Kasumi-1 (cell line): Measurements from ENCODE around the gene ZDHHC24.
"Not testable (repeated sequence)": the region's sequence is repeated elsewhere in the genome, so short reads cannot be mapped to it uniquely, and the experiment has no call there.

ENCODE experiments used
- DNase-seq, 2 experiments: peaks; one replicate each; lab custom pipeline; 2025; lab: John Stamatoyannopoulos, UW

The ZDHHC24 gene, protein sequence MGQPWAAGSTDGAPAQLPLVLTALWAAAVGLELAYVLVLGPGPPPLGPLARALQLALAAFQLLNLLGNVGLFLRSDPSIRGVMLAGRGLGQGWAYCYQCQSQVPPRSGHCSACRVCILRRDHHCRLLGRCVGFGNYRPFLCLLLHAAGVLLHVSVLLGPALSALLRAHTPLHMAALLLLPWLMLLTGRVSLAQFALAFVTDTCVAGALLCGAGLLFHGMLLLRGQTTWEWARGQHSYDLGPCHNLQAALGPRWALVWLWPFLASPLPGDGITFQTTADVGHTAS

DNA sequence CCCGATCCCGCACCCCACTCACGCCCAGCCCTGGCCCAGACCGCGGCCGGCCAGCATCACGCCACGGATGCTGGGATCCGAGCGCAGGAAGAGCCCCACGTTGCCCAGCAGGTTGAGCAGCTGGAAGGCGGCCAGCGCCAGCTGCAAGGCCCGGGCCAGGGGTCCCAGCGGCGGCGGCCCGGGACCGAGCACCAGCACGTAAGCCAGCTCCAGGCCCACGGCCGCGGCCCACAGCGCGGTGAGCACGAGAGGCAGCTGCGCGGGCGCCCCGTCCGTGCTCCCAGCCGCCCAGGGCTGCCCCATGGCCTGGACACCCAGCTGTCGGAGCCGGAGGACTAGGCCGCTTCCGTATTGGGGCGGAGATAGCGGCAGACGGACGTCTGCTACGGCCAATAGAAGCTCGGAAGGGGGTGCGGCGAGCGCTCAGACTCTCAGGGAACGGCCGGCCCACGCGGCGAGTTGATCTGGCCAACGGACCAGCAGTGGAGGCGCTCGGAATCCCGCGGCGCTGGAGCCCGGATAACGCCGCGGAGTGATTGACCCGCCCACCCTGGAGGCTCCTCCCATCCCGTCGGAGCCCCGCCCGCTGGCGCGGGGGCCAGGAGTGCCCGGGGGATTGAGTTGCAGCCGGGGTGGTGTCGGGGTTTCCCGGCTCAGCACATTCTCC lies at the start of gene ZDHHC24:
ZDHHC24 (minus strand) TSS at position 348 of the 667 bp plus-strand sequence; CDS start at position 303, 45 bp downstream.
- DNase-seq = peak; percentile 90 to 94

DNA sequence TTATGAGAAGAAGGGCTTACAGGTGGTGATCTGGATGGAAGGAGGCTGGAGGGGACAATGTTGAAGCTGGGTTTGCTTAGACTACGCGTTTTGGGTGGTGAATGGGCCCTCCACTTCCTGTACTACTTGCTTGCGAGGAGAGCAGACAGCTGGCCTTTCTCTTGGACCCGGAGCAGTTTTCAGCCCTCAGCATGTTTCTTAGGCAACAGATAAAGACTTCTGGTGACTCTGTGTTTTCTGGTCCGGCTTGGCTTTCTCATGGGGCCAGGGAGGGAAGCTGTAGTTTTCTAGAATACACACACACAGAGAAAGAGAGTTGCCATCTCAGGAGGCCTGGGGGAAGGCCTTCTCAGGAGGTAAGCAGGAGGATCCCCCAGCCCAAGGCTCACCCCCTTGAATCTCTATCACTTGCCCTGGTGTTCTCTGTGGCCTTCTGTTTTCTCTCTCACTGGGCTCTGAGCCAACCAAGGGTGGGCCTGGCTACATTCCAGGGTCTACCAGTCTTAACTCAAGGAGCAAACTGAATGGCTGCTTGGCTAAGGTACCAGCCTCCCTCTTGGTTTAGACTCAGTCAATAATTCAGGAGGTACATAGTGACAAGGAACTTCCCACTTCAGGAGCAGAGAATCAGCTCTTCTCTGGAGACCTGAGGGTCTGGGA lies 49.5 kb upstream of the ZDHHC24 start:
- peak; percentile 57 for DNase-seq

DNA sequence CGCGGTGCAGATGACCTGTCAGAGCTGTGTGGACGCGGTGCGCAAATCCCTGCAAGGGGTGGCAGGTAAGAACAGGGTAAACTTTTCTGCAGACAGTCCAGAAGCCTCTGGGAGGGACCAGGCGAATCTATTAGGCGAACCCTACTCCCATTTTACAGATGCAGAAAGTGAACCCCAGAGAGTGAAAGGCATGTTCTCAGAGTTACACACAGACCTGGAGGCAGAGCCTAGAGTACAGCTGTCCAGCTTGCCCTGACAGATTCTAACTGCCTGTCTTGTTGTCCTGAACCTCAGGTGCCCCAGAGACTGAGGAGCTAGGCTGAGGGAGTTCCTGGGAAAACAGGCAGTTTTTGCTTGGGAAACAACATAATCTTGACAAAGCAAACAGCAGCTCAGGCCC lies 47.8 kb upstream of the ZDHHC24 start:
- no peak for DNase-seq

DNA sequence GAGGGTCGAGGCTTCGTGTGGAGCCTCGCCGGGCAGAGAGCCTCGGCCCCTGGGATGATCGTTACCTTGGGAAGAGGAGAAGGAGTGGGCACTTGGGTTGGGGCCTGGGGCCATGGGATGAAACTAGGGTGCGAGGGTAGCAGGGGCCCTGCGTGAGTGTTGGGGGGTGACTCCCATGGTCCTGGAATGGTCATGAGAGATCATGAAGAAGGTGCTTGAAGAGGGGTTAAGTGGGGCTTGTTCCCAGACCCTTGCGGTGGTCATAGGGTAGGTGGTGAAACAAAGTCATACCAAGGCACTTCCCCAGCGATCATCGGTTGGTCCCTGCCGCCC lies 47.4 kb upstream of the ZDHHC24 start:
- DNase-seq = no peak

DNA sequence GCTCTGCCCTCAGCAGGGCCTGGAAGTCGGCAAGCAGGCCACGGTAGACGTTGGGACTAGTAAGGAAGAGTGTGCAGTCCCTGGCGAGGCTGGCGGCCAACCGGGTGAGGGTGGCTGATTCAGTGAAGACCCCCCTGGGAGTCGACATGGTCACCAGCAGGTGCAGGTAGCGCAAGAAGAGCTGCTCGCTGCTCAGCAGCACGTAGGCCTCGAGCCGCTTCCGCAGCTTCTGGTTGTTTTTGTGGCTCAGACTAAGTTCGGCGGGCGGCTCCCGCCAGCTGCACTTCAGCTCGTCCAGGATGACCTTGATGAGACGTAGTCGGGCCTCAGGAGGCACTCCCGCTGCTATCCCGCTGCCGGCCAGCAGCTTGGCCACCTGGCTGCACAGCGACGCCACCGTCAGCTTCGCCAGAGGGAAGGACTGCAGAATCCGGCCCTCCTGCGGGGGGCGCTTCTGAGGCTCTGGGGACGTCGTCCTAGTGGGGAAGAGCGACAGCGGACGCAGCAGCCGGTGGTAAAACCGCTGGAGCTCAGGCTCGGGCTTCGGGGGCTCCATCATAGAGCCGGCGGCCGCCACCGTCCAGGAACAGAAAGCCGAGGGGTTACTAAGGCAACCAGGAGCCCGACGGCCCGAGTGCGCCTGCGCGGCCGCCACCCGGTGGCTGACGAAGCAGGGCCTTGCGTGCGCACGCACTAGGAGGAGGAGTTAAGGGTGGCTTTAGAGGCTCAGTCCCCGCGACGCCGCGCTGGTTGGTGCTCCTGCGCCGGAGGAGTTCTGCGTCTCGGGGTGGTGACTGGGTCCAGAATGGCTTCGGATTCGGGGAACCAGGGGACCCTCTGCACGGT lies 46.8 kb upstream of the ZDHHC24 start, which contains the start of the genes CCDC87 and CCS:
CCDC87 (minus strand) TSS at position 607 of the 846 bp plus-strand sequence; CDS start at position 559, 48 bp downstream.
CCS (plus strand) TSS at position 729 of the 846 bp plus-strand sequence; CDS start at position 806, 77 bp downstream.
- peak; percentile 92 to 94 for DNase-seq

DNA sequence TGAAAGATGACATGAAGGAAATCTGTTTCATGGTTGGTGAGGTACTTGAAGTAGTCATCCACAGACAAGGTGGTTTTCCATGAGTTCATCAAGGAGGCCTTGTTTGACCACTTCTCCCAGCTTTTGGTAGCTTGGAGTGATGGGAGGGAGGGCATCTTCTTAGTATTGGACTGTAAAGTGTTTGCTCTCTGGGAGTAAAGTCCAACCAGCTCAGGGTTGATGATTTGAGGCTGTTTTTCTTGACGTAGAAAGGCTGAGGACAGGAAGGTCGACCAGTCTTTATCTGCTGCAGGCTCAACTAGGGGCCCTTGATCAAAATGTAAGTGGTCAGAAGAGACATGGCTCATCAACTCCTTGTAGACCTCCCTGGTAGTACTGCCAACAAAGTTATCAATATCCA lies 45.3 kb upstream of the ZDHHC24 start:
- DNase-seq = no peak

DNA sequence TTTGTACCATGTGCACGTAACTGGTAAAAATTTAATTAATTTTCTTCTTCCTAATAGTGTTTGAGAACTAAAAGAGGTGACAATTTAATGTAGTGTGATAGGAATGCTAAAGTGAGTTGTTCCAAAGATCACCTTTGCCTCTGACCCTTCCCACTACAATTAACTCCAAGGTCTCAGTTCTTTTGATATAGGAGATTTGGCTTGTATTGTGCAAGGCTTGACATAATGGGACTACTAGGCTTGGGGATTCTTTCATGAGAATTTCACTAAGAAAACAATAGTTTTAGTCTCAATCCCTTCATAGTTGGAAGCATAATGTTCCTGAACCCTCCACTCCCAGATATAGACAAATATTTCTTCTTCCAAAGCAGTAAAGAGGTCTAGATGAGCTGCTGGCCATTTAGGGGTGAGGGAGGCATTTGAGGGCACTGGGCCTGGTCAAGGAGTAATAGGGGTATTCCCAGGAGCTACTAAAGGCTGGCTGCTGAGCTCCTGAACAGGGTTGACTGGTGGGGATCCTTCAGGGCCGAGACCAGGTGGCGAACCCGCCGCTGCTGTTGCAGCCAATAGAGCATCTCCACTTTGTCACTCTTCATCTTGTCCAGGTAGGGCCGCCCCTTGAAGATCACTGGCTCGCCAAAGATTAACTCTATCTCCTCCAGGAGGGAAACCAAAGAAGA lies 44.3 kb upstream of the ZDHHC24 start:
- DNase-seq = no peak

DNA sequence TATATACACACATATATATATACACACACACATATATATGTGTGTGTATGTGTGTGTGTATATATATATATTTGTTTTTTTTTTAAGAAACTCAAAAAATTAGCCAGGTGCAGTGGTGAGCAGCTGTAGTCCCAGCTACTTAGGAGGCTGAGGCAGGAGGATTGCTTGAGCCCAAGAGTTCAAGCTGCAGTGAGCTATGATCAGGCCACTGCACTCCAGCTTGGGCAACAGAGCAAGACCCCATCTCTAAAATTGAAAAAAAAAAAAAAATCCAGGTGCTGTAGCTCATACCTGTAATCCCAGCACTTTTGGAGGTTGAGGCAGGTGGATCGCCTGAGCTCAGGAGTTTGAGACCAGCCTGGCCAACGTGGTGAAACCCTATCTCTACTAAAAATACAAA lies 43.5 kb upstream of the ZDHHC24 start:
- DNase-seq = not testable (repeated sequence)

DNA sequence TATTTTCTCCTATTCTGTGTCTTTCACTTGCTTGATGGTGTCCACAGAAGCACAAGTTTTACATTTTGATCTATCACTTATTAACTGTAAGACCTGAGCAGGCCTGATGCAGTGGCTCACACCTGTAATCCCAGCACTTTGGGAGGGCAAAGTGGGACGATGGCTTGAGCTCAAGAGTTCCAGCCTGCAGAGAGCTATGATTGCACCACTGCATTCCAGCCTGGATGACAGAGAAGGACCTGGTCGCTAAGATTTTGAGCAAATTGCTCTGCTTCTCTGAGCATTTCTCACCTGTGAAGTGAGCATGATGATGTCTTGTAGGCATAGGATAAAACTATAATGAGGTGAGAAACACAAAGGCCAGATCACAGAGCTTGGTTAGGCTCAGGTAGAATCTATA lies 40.3 kb upstream of the ZDHHC24 start:
- DNase-seq = no peak

DNA sequence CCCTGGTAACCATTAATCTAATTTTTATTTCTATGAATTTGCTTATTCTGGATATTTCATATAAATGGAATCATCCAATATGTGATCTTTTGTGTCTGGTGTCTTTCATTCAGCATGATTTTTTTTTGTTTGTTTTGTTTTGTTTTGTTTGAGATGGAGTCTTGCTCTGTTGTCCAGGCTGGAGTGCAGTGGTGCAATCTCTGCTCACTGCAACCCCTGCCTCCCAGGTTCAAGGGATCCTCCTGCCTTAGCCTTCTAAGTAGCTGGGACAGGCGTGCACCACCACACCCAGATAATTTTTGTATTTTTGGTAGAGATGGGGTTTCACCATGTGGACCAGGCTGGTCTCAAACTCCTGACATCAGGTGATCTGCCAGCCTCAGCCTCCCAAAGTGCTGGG lies 39.6 kb upstream of the ZDHHC24 start:
- DNase-seq = not testable (repeated sequence)

DNA sequence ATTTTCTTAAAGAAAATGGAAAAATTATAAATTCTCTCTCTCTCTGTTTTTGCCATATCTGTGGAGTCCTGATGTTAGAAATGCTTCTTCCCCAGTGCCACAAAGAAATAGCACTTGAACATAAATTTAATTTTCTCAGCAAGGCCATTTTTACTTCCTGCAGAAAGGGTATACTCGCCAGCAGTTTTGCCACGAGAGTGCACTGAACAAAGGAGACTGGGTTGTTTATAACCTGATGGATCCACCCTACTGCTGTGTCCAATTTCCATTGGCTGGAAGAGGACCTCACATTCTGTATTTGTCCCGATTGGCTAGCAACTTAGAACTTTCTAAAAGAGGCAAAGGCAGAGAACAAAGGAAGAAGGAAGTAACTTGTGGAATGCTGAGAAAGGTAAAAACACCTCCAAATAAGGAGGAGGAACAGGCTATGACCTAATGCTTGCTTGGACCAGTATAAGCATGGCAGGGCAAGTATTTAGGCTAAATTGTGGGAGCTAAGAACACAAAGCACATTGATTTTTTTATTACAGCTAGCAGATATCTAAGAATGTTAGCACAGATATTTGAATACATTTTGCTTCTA lies 36.8 kb upstream of the ZDHHC24 start:
- peak; percentile 14 to 21 for DNase-seq

DNA sequence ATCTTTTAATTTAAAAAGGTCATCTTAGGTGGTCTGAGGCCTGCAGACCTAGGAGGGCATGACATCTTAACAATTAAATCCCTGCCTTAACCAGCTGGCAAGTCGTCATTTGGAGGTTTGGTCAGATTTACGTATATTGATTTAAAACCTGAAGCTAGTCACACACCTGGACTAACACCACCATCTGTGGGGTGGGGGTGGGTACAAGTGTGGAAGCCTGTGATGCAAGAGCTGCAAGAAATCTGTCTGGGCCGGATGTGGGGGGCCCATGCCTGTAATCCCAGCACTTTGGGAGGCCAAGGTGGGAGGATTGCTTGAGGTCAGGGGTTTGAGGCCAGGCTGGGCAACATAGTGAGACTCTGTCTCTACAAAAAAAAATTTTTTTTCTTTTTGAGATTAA lies 35.4 kb upstream of the ZDHHC24 start:
- no peak for DNase-seq

DNA sequence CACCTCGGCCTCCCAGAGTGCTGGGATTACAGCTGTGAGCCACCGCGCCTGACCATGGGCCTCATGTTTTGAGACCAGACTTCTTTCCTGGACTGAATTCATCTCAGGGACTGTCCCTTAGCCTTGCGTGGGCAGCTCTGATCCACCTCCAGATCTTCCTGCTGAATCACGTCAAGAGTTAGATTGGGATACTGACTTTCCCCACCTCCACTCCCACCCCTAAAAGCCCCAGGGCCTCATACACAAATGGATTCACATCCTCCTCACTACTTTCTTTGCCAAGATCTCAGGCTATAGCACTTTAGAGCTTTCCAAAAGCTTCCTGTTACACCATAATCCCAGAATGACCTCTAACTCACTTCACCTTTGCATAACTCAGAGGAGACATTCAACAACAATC lies 35.0 kb upstream of the ZDHHC24 start:
- no peak for DNase-seq

DNA sequence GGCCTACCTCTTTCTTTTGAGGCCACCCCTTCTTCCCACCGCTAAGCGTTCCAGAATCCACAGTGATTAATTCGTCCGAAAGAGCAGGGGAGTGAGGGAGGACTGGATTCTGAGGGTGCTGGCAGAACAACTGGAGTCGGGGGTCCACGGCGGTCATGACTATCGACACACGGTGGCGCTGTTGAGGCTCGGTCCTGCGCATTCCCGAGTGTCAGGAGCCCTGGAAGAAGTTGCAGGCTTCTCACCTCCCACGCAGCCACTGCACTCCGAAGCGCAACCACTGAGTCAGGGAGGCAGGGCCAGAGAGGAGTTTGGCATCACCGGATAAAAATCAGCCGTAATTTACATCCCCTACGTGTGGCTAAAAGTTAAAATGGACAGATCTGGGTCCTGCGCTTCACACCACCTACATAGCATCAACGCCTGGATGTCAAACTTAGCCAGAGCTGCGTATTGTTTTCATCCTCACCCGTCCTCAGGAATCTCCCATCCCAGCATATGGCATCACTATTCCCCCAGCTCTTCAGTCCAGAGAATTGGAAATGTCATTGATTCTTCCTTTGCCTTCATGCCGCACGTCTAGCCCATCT lies 33.3 kb upstream of the ZDHHC24 start:
- peak; percentile 36 to 51 for DNase-seq

DNA sequence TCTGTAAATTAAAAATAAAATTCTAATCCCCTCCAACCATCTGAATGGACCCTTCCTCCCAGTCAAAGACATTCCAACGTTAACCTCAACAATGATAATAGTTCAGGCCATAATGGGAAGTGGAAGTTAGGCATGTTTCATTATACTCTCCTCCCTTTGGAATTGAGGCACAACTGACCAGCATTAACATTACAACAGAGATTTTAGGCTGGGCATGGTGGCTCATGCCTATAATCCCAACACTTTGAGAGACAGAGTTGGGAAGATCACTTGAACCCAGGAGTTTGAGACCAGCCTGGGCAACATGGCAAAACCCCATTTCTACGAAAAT lies 25.0 kb upstream of the ZDHHC24 start:
- DNase-seq = no peak

DNA sequence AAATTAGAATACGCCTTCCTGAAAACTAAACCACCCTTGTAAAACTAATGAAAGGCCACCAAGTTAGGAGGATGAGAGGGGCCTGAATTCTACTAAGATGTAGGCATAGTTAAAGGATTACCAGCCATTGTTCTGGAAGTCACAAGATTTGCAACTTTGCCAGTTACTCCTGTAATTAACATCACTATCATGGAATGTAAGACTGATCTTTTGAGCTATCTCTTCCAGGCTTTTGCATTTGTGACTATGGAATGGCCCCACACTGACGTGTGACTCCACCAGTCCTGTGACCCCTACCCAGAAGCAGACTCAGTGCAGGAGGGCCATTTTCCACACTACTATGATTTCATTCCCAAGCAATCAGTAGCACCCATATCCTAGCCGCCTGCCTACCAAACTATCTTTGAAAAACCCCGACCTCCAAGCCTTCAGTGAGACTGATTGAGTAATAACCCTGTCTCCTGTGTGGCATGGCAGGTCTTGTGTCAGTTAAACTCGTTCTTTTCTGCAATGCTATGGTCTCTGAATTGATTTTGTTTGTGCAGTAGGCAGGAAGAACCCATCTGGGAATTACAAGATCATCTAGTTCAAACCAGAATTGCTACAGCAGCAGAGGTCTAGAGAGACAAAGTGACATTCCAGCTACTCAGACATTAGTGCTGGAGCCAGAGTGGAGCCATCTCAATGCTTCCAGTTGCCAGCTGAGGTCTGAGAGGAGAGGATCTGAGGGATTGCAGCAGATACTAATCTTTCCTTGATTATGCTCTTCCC lies 24.4 kb upstream of the ZDHHC24 start:
- no peak for DNase-seq

DNA sequence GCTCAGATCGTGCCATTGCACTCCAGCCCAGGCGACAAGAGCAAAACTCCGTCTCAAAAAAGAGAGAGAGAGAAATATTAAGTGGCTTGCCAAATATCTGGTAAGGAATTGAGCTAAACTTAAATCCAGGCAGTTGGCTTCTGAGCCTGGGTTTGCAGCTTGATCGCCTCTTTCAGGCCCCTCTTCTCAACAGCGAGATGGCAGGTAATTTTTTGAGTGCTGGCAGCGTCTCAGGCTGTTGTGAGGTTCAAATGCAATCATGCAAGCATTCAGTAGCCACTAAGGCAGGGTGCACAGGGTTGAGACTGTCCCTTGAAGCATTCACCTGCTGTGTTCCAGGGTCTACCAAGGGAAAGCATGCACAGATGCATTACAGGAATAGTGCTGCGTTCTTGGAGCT lies 23.2 kb upstream of the ZDHHC24 start:
- no peak for DNase-seq

DNA sequence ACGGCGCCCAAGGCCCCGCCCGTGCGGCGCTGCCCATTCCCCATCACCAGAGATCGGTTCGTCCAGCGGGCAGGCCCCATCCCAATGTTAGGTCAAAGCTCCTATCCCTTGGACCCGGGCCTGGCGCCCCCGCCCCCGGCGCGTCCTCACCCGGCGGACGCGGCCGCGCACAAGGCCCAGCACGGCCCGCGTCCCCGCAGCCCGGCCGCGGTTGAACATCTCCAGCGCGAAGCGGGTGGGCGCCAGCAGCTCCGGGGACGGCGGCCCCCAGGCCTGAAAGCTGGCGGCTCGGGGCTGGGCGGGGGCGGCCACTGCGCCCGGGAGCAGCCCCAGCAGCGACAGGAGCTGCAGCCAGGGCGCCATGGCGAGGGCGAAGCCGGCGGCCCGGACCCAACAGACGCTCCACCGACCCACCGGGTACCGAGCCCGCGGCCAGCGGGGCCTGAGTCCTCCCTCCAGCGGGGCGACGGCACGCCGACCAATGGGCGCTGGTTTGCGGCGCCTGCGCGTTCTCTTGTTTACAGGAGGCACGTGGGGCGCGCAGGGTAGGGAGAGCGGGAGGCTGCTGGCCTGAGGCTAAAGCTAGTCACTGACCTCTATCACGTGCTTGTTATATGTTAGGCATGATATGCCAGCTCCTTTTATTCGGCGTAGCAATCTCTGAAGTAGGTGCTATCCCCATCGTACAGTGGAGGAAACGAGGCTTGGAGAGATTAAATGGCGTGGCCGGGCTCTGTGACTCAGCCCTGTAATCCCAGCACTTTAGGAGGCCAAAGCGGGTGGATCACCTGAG lies 22.5 kb upstream of the ZDHHC24 start, which contains the start of gene CTSF:
CTSF (minus strand) TSS at position 483 of the 793 bp plus-strand sequence; CDS start at position 363, 120 bp downstream.
- peak; percentile 33 to 57 for DNase-seq

DNA sequence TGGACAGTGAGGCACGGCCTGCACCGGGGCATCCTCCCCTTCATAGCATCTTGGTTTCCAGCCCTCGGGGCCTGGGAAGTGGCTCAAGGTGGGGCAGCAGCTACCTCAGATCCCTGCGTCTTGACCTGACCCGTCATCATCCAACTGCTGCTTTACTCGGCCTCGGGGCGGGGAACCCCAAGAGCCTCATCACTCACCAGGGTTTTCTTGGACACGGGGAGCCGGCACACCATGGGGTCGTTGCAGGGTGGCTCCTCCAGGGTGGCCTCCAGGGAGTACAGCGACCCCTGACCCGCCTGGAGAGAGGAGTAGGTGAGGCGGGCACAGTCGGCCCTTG lies 21.9 kb upstream of the ZDHHC24 start:
- DNase-seq = no peak
